NB4 (cell line): ENCODE data around the gene CDC42BPG.
A peak's percentile ranks its signal among the peaks of the same experiment; 100 is the strongest.

ENCODE experiments used
- DNase-seq: peaks from one replicate; pipeline ENCODE4 v3.0.0; 2010; ENCODE audit warnings: low read depth
- H3K4me3 ChIP-seq: one replicate; pipeline ENCODE4 v1.5.1; 2011; ENCODE audit warnings: mild to moderate bottlenecking, low read depth, low read length, moderate library complexity
- MYC ChIP-seq: IDR thresholded peaks from 2 replicates; pipeline ENCODE4 v1.6.1; 2011; ENCODE audit warnings: low read depth, low read length
- POLR2A ChIP-seq: IDR thresholded peaks from 2 replicates; pipeline ENCODE4 v1.6.1; 2011; ENCODE audit warnings: mild to moderate bottlenecking; ENCODE audit not compliant: insufficient read length; ENCODE audit errors: extremely low read depth
- TF ChIP-seq, protein P1 (sequence below): IDR thresholded peaks from one replicate; pipeline ENCODE4 v1.5.1; 2012; ENCODE audit warnings: low read depth, low read length
- TF ChIP-seq, protein P2 (sequence below): IDR thresholded peaks from 2 replicates; pipeline ENCODE4 v1.6.1; 2011; ENCODE audit warnings: low read depth, low read length

Gene CDC42BPG

GRCh38 chr11:64784813-64785581, 59.5 kb downstream of the CDC42BPG start:
- no peak for TF ChIP-seq POLR2A
- TF ChIP-seq MYC: no peak
- TF ChIP-seq, protein P1, sequence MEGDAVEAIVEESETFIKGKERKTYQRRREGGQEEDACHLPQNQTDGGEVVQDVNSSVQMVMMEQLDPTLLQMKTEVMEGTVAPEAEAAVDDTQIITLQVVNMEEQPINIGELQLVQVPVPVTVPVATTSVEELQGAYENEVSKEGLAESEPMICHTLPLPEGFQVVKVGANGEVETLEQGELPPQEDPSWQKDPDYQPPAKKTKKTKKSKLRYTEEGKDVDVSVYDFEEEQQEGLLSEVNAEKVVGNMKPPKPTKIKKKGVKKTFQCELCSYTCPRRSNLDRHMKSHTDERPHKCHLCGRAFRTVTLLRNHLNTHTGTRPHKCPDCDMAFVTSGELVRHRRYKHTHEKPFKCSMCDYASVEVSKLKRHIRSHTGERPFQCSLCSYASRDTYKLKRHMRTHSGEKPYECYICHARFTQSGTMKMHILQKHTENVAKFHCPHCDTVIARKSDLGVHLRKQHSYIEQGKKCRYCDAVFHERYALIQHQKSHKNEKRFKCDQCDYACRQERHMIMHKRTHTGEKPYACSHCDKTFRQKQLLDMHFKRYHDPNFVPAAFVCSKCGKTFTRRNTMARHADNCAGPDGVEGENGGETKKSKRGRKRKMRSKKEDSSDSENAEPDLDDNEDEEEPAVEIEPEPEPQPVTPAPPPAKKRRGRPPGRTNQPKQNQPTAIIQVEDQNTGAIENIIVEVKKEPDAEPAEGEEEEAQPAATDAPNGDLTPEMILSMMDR: no peak
- TF ChIP-seq, protein P2, sequence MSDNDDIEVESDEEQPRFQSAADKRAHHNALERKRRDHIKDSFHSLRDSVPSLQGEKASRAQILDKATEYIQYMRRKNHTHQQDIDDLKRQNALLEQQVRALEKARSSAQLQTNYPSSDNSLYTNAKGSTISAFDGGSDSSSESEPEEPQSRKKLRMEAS: no peak
- DNase-seq: no peak
- no peak overlapping the region for H3K4me3 ChIP-seq

- DNase-seq: peak; percentile 100
- TF ChIP-seq, protein P2: peak; percentile 43; the same call in 1 of the 2 replicates
- TF ChIP-seq, protein P1: no peak
- TF ChIP-seq POLR2A: peak; percentile 81
- TF ChIP-seq MYC: peak; percentile 66
- peak within 1 kb of the TSS; percentile 91 for H3K4me3 ChIP-seq
Measured at GRCh38 chr11:64778473-64779298, 65.8 kb downstream of the CDC42BPG start, which contains the start of gene SF1. TSS of gene SF1 (minus strand) at chr11:64778542. CDS start at chr11:64778392, 150 bp downstream.

GRCh38 chr11:64778223-64778472, 66.3 kb downstream of the CDC42BPG start:
- H3K4me3 ChIP-seq: peak overlapping the region; percentile 60
- no peak for DNase-seq
- TF ChIP-seq, protein P2: no peak
- no peak for TF ChIP-seq POLR2A
- TF ChIP-seq MYC: no peak
- TF ChIP-seq, protein P1: no peak

- peak overlapping the region; percentile 91 for H3K4me3 ChIP-seq
- TF ChIP-seq MYC (peak; percentile 39; the same call in 1 of the 2 replicates), POLR2A (no peak)
- TF ChIP-seq, protein P1: no peak
- TF ChIP-seq, protein P2: no peak
- DNase-seq: peak; percentile 86
Measured at GRCh38 chr11:64777449-64778222, 66.8 kb downstream of the CDC42BPG start.

- H3K4me3 ChIP-seq: peak overlapping the region; percentile 91
- TF ChIP-seq, protein P2: no peak
- TF ChIP-seq, protein P1: no peak
- no peak for TF ChIP-seq POLR2A
- TF ChIP-seq MYC: no peak
- no peak for DNase-seq
Measured at GRCh38 chr11:64776875-64777274, 67.6 kb downstream of the CDC42BPG start.
